Activated gamma-delta T cell (primary cell): ENCODE data around the gene MSGN1.

ENCODE experiments used
- DNase-seq: peaks from one replicate; lab custom pipeline; 2025; lab: John Stamatoyannopoulos, UW
- total RNA-seq, 2 donors: gene quantifications; one replicate each; lab custom pipeline; 2026; lab: John Stamatoyannopoulos, UW

The MSGN1 gene, protein sequence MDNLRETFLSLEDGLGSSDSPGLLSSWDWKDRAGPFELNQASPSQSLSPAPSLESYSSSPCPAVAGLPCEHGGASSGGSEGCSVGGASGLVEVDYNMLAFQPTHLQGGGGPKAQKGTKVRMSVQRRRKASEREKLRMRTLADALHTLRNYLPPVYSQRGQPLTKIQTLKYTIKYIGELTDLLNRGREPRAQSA
- total RNA-seq = 0 reads per million in 2 donors

DNA sequence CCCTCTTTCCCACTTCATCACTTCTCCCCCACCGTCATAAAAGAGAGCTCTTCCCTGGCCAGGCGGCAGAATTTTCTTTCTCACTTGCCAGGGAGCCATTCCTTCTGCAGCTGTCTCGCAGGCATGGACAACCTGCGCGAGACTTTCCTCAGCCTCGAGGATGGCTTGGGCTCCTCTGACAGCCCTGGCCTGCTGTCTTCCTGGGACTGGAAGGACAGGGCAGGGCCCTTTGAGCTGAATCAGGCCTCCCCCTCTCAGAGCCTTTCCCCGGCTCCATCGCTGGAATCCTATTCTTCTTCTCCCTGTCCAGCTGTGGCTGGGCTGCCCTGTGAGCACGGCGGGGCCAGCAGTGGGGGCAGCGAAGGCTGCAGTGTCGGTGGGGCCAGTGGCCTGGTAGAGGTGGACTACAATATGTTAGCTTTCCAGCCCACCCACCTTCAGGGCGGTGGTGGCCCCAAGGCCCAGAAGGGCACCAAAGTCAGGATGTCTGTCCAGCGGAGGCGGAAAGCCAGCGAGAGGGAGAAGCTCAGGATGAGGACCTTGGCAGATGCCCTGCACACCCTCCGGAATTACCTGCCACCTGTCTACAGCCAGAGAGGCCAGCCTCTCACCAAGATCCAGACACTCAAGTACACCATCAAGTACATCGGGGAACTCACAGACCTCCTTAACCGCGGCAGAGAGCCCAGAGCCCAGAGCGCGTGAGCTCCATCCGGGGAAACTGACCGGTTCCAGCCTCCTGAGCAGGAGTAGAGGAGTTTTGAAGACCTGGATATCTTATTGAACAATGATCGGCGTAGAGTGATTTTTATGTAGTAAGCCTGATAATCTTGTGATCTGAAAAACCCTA lies at the start of gene MSGN1:
MSGN1 (plus strand) TSS at position 65 of the 850 bp plus-strand sequence; CDS start at position 124, 59 bp downstream.
- no peak for DNase-seq

- no peak for DNase-seq
Observed at GRCh38 chr2:17768894-17769293, 47.4 kb upstream of the MSGN1 start.

- no peak for DNase-seq
Observed at GRCh38 chr2:17771956-17772355, 44.3 kb upstream of the MSGN1 start.

- no peak for DNase-seq
Observed at GRCh38 chr2:17772532-17772931, 43.7 kb upstream of the MSGN1 start.

DNA sequence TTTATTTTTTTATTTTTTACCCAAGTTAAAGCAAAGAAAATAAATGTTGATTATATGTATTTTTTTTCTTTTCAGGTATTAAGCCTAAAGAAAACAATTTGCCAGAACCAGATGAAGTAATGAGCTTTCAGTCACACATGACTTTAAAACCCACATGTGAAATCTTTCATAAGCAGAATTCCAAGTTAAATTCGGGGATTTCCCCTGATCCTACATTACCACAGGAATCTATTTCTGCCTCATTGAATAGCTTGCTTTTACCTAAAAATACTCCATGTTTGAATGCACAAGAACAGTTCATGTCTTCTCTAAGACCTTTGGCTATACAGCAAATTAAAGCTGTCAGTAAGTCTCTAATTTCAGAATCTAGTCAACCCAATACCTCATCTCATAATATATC lies 35.7 kb upstream of the MSGN1 start:
- no peak for DNase-seq

GRCh38 chr2:17781482-17781881 lies 34.8 kb upstream of the MSGN1 start:
- no peak for DNase-seq

- DNase-seq = no peak
Observed at GRCh38 chr2:17786727-17787126, 29.5 kb upstream of the MSGN1 start.

- no peak for DNase-seq
Observed at GRCh38 chr2:17788773-17789172, 27.5 kb upstream of the MSGN1 start.

GRCh38 chr2:17790536-17790935 lies 25.7 kb upstream of the MSGN1 start:
- no peak for DNase-seq

- DNase-seq = no peak
Observed at GRCh38 chr2:17791121-17791816, 25.0 kb upstream of the MSGN1 start.

DNA sequence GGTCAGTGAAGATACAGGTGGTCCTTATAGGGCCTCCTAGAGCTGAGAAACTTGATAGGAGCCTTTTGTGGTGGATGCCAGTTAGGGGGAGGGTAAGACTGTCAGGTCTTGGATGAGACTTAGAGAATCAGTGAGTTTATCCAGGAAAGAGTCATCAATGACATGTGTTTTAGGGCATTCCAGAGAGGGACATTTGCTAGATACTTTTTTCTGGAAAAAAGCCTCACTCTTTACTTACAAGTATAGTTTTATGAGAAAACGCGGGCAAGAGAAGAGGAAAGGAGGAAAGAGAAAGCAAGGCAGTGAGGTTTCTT lies 24.5 kb upstream of the MSGN1 start:
- DNase-seq = no peak

DNA sequence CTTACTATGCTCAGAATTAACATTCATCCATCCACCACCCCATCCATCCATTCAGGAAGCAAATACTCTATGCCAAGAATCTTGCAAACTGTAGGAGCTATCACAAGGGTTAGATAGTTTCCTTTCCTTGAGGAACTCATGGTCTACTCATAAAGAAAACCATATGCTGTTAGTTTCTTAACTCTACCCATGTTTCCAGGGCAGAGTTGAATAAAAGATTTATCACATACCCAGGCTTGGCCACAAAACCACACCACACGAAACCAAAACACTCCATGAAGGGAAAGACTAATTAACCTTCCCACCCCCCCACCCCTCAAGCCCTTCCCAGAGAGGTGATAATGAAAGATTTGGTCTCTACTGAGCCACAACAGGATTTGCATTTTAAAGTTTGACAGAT lies 23.7 kb upstream of the MSGN1 start:
- DNase-seq = no peak

GRCh38 chr2:17793296-17793695 lies 23.0 kb upstream of the MSGN1 start:
- no peak for DNase-seq

GRCh38 chr2:17793803-17794354 lies 22.4 kb upstream of the MSGN1 start:
- DNase-seq = no peak

DNA sequence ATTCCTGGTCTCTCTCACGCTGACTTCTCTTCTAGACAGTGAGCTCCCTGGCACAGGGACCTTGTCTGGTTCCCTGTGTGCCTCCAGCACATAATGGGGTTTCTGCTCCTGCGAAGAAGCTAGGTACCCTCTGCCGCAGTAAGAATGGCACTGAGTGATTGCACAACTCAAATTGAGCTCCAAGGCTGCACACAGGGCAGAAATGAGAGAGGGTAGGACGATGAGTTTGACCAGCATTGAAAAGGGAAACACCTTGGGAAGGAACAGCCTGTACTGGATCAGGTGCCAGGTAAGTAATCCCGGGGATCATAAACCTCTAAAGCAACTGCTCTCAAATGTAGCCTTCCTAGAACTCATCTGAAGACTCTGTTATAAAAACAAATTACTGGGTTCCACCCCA lies 21.0 kb upstream of the MSGN1 start:
- DNase-seq = no peak

DNA sequence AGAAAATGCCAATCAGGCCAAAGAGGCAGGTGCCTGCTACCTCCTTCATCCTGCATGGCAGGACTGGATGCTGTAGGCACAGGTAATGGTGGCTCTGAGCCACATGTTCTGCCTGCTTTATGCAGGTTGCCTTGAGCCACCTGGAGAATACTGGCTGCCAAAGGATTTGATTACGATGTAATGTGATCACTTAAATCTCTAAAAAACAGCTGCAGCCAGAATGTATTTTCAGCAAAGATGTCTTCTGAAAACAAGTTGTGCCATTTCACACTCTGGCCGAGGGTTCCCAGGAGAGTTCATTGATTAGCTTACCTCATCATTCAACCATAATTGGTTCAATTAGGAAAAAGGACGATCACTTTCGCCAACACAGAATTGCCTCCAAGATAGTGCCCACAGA lies 17.9 kb upstream of the MSGN1 start:
- DNase-seq = no peak

GRCh38 chr2:17799301-17800120 lies 16.7 kb upstream of the MSGN1 start:
- DNase-seq = no peak

- no peak for DNase-seq
Observed at GRCh38 chr2:17800219-17800618, 16.0 kb upstream of the MSGN1 start.

- DNase-seq = no peak
Observed at GRCh38 chr2:17800693-17801458, 15.4 kb upstream of the MSGN1 start.

DNA sequence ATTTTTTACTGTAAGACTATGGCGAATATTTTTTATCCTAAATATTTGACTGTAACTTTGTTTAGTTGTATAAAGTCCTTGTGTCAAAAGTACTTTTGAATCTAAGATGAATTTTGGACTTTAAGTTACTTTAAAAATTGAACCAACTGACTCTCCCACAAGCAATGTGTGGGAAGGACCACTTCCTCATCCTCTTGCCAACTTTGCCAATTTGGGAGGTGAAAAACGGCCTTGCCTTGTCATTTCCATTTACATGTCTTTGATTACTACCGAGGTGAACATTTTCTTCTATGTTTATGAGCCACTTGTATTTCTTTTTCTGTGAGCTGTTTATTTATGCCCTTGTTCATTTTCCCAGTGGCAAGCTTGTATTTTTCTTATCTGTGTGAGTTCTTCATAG lies 12.8 kb upstream of the MSGN1 start:
- DNase-seq = no peak

DNA sequence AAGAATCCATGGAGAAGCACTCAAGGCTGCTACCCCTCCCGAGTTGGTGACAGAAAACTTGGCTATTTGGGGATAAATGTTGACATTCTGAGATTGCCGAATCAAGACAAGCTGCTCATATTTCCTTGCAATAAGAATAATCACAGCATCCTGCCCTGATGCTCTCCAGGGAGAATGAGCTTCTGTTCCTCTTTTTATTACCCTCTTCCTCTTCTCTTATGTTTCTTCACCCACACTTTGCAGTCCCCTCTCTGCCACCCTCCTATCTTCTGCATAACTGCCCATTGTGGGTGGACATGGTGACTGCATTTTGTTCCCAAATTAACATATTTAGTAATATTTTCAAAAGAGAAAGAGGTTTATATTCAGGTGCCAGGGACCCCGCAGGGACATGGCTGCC lies 11.9 kb upstream of the MSGN1 start:
- DNase-seq = no peak
